Measurements from ENCODE around the gene SCRN1.

DNA sequence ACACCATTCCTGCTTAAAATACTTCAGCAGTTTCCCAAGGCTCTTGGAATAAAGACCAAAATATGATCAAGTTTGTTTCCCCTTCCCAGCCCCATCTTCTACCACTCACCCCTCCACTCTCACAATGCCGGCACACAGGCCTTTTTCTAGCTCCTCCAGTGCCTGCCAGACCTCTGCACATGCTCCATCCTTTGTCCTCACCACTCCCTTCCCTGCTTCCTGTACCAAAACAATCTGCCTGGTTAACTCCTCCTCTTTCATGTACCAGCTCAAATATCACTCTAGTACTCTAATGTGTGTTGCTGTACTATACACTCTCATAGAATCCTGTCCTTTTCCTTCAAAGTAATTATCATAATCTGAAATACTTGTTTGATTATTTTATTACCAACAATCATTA, 19.4 kb downstream of the SCRN1 start:
- TF ChIP-seq, protein P1, sequence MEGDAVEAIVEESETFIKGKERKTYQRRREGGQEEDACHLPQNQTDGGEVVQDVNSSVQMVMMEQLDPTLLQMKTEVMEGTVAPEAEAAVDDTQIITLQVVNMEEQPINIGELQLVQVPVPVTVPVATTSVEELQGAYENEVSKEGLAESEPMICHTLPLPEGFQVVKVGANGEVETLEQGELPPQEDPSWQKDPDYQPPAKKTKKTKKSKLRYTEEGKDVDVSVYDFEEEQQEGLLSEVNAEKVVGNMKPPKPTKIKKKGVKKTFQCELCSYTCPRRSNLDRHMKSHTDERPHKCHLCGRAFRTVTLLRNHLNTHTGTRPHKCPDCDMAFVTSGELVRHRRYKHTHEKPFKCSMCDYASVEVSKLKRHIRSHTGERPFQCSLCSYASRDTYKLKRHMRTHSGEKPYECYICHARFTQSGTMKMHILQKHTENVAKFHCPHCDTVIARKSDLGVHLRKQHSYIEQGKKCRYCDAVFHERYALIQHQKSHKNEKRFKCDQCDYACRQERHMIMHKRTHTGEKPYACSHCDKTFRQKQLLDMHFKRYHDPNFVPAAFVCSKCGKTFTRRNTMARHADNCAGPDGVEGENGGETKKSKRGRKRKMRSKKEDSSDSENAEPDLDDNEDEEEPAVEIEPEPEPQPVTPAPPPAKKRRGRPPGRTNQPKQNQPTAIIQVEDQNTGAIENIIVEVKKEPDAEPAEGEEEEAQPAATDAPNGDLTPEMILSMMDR (IDR thresholded peaks at IDR 0.05; ENCODE audit: low read length): no peak
- TF ChIP-seq EZH2 (optimal IDR thresholded peaks at IDR 0.05; ENCODE audit: low read depth, low read length) (no peak), EZH2phosphoT487 (IDR thresholded peaks at IDR 0.05; ENCODE audit: low read length) (no peak)
